ENCODE data around the gene TMC6.
"Not testable (repeated sequence)": the region's sequence is repeated elsewhere in the genome, so short reads cannot be mapped to it uniquely, and the experiment has no call there.

Gene TMC6

GRCh38 chr17:78086740-78087139 is 41.8 kb downstream of the TMC6 start:
- H3K27ac ChIP-seq (ENCODE audit: low read length) = no peak overlapping the region
- H3K36me3 ChIP-seq (ENCODE audit: control insufficient read depth, insufficient read depth, low read length) = peaks cover 22% of the 10 kb centered on the region; the same call in 1 of the 2 replicates
- H3K4me3 ChIP-seq (ENCODE audit: low read length) = no peak overlapping the region
- H3K4me1 ChIP-seq (ENCODE audit: control insufficient read depth, insufficient read depth, low read length) = no peaks in the 10 kb centered on the region
- H3K9me3 ChIP-seq (ENCODE audit: control insufficient read depth, insufficient read depth, low read length) = no peaks in the 10 kb centered on the region
- DNase-seq (ENCODE audit: low read depth, low spot score) = no peak
- H3K27me3 ChIP-seq (ENCODE audit: control insufficient read depth, insufficient read depth, low read length) = no peaks in the 10 kb centered on the region
- no CpG with 5 or more reads among the region's 13 CpGs for WGBS (ENCODE audit: insufficient coverage, insufficient read length)

- Histone ChIP-seq H3K4me1 (ENCODE audit: control insufficient read depth, insufficient read depth, low read length) (no peaks in the 10 kb centered on the region), H3K36me3 (ENCODE audit: control insufficient read depth, insufficient read depth, low read length) (peaks cover 18% of the 10 kb centered on the region), H3K27ac (ENCODE audit: low read length) (no peak overlapping the region), H3K4me3 (ENCODE audit: low read length) (no peak overlapping the region), H3K27me3 (ENCODE audit: control insufficient read depth, insufficient read depth, low read length) (no peaks in the 10 kb centered on the region), H3K9me3 (ENCODE audit: control insufficient read depth, insufficient read depth, low read length) (no peaks in the 10 kb centered on the region)
- no CpG with 5 or more reads among the region's 7 CpGs for WGBS (ENCODE audit: insufficient coverage, insufficient read length)
- DNase-seq (ENCODE audit: low read depth, low spot score) = no peak
Observed at GRCh38 chr17:78082988-78083387, 45.6 kb downstream of the TMC6 start.

- H3K36me3 ChIP-seq (ENCODE audit: control insufficient read depth, insufficient read depth, low read length) = peaks cover 23% of the 10 kb centered on the region
- not testable (repeated sequence) for H3K9me3 ChIP-seq (ENCODE audit: control insufficient read depth, insufficient read depth, low read length); H3K27me3 ChIP-seq (ENCODE audit: control insufficient read depth, insufficient read depth, low read length); H3K4me1 ChIP-seq (ENCODE audit: control insufficient read depth, insufficient read depth, low read length); H3K4me3 ChIP-seq (ENCODE audit: low read length); H3K27ac ChIP-seq (ENCODE audit: low read length); DNase-seq (ENCODE audit: low read depth, low spot score)
- no CpG with 5 or more reads among the region's 5 CpGs for WGBS (ENCODE audit: insufficient coverage, insufficient read length)
Observed at GRCh38 chr17:78082355-78082872, 46.1 kb downstream of the TMC6 start.

- Histone ChIP-seq H3K4me3 (ENCODE audit: low read length) (no peak overlapping the region), H3K27me3 (ENCODE audit: control insufficient read depth, insufficient read depth, low read length) (no peaks in the 10 kb centered on the region), H3K9me3 (ENCODE audit: control insufficient read depth, insufficient read depth, low read length) (no peaks in the 10 kb centered on the region), H3K27ac (ENCODE audit: low read length) (no peak overlapping the region), H3K4me1 (ENCODE audit: control insufficient read depth, insufficient read depth, low read length) (no peaks in the 10 kb centered on the region), H3K36me3 (ENCODE audit: control insufficient read depth, insufficient read depth, low read length) (peaks cover 21% of the 10 kb centered on the region)
- no CpG with 5 or more reads among the region's 3 CpGs for WGBS (ENCODE audit: insufficient coverage, insufficient read length)
- DNase-seq (ENCODE audit: low read depth, low spot score) = no peak
Observed at GRCh38 chr17:78081551-78081950, 47.0 kb downstream of the TMC6 start.

GRCh38 chr17:78079253-78079652 is 49.3 kb downstream of the TMC6 start:
- H3K4me1 ChIP-seq (ENCODE audit: control insufficient read depth, insufficient read depth, low read length) = no peaks in the 10 kb centered on the region
- no peak for DNase-seq (ENCODE audit: low read depth, low spot score)
- H3K36me3 ChIP-seq (ENCODE audit: control insufficient read depth, insufficient read depth, low read length) = peaks cover 26% of the 10 kb centered on the region
- WGBS (ENCODE audit: insufficient coverage, insufficient read length) = no CpG with 5 or more reads among the region's 6 CpGs
- no peaks in the 10 kb centered on the region for H3K27me3 ChIP-seq (ENCODE audit: control insufficient read depth, insufficient read depth, low read length)
- H3K4me3 ChIP-seq (ENCODE audit: low read length) = no peak overlapping the region
- H3K27ac ChIP-seq (ENCODE audit: low read length) = no peak overlapping the region
- H3K9me3 ChIP-seq (ENCODE audit: control insufficient read depth, insufficient read depth, low read length) = no peaks in the 10 kb centered on the region

- H3K4me1 ChIP-seq (ENCODE audit: control insufficient read depth, insufficient read depth, low read length) = no peaks in the 10 kb centered on the region
- no peaks in the 10 kb centered on the region for H3K9me3 ChIP-seq (ENCODE audit: control insufficient read depth, insufficient read depth, low read length)
- DNase-seq (ENCODE audit: low read depth, low spot score) = no peak
- peaks cover 38% of the 10 kb centered on the region for H3K36me3 ChIP-seq (ENCODE audit: control insufficient read depth, insufficient read depth, low read length)
- WGBS (ENCODE audit: insufficient coverage, insufficient read length) = no CpG with 5 or more reads among the region's 5 CpGs
- H3K27me3 ChIP-seq (ENCODE audit: control insufficient read depth, insufficient read depth, low read length) = no peaks in the 10 kb centered on the region
- H3K4me3 ChIP-seq (ENCODE audit: low read length) = no peak overlapping the region
- H3K27ac ChIP-seq (ENCODE audit: low read length) = no peak overlapping the region
Observed at GRCh38 chr17:78075545-78075944, 53.0 kb downstream of the TMC6 start.

- WGBS (ENCODE audit: insufficient coverage, insufficient read length) = no CpG with 5 or more reads among the region's 10 CpGs
- Histone ChIP-seq H3K27me3 (ENCODE audit: control insufficient read depth, insufficient read depth, low read length) (no peaks in the 10 kb centered on the region), H3K9me3 (ENCODE audit: control insufficient read depth, insufficient read depth, low read length) (no peaks in the 10 kb centered on the region), H3K4me1 (ENCODE audit: control insufficient read depth, insufficient read depth, low read length) (no peaks in the 10 kb centered on the region), H3K27ac (ENCODE audit: low read length) (no peak overlapping the region), H3K4me3 (ENCODE audit: low read length) (no peak overlapping the region), H3K36me3 (ENCODE audit: control insufficient read depth, insufficient read depth, low read length) (peaks cover 38% of the 10 kb centered on the region)
- DNase-seq (ENCODE audit: low read depth, low spot score) = no peak
Observed at GRCh38 chr17:78075011-78075410, 53.5 kb downstream of the TMC6 start.

GRCh38 chr17:78072961-78073360 is 55.6 kb downstream of the TMC6 start:
- H3K4me3 ChIP-seq (ENCODE audit: low read length) = no peak overlapping the region
- H3K27ac ChIP-seq (ENCODE audit: low read length) = no peak overlapping the region
- WGBS (ENCODE audit: insufficient coverage, insufficient read length) = no CpG with 5 or more reads among the region's 3 CpGs
- no peaks in the 10 kb centered on the region for H3K27me3 ChIP-seq (ENCODE audit: control insufficient read depth, insufficient read depth, low read length)
- no peak for DNase-seq (ENCODE audit: low read depth, low spot score)
- no peaks in the 10 kb centered on the region for H3K9me3 ChIP-seq (ENCODE audit: control insufficient read depth, insufficient read depth, low read length)
- peaks cover 32% of the 10 kb centered on the region for H3K36me3 ChIP-seq (ENCODE audit: control insufficient read depth, insufficient read depth, low read length)
- H3K4me1 ChIP-seq (ENCODE audit: control insufficient read depth, insufficient read depth, low read length) = no peaks in the 10 kb centered on the region

- Histone ChIP-seq H3K27me3 (ENCODE audit: control insufficient read depth, insufficient read depth, low read length) (no peaks in the 10 kb centered on the region), H3K9me3 (ENCODE audit: control insufficient read depth, insufficient read depth, low read length) (no peaks in the 10 kb centered on the region), H3K27ac (ENCODE audit: low read length) (no peak overlapping the region), H3K4me3 (ENCODE audit: low read length) (no peak overlapping the region), H3K36me3 (ENCODE audit: control insufficient read depth, insufficient read depth, low read length) (peaks cover 24% of the 10 kb centered on the region), H3K4me1 (ENCODE audit: control insufficient read depth, insufficient read depth, low read length) (no peaks in the 10 kb centered on the region)
- no CpG with 5 or more reads among the region's 4 CpGs for WGBS (ENCODE audit: insufficient coverage, insufficient read length)
- DNase-seq (ENCODE audit: low read depth, low spot score) = no peak
Observed at GRCh38 chr17:78069695-78070094, 58.9 kb downstream of the TMC6 start.

- WGBS (ENCODE audit: insufficient coverage, insufficient read length) = no CpG with 5 or more reads among the region's 4 CpGs
- not testable (repeated sequence) for H3K36me3 ChIP-seq (ENCODE audit: control insufficient read depth, insufficient read depth, low read length)
Observed at GRCh38 chr17:78066976-78067375, 61.6 kb downstream of the TMC6 start.

GRCh38 chr17:78064708-78065107 is 63.8 kb downstream of the TMC6 start:
- Histone ChIP-seq H3K27ac (ENCODE audit: low read length) (no peak overlapping the region), H3K27me3 (ENCODE audit: control insufficient read depth, insufficient read depth, low read length) (no peaks in the 10 kb centered on the region), H3K36me3 (ENCODE audit: control insufficient read depth, insufficient read depth, low read length) (peaks cover 4% of the 10 kb centered on the region; the same call in 1 of the 2 replicates), H3K4me3 (ENCODE audit: low read length) (no peak overlapping the region), H3K4me1 (ENCODE audit: control insufficient read depth, insufficient read depth, low read length) (no peaks in the 10 kb centered on the region), H3K9me3 (ENCODE audit: control insufficient read depth, insufficient read depth, low read length) (no peaks in the 10 kb centered on the region)
- WGBS (ENCODE audit: insufficient coverage, insufficient read length) = no CpG with 5 or more reads among the region's 4 CpGs
- no peak for DNase-seq (ENCODE audit: low read depth, low spot score)

More at GRCh38 chr17:78066976-78067375, 61.6 kb downstream of the TMC6 start:
- H3K4me3 ChIP-seq (ENCODE audit: low read length); H3K9me3 ChIP-seq (ENCODE audit: control insufficient read depth, insufficient read depth, low read length); H3K27ac ChIP-seq (ENCODE audit: low read length); H3K27me3 ChIP-seq (ENCODE audit: control insufficient read depth, insufficient read depth, low read length); DNase-seq (ENCODE audit: low read depth, low spot score); H3K4me1 ChIP-seq (ENCODE audit: control insufficient read depth, insufficient read depth, low read length): not testable (repeated sequence)
